Stomach (tissue), 9 donors: ENCODE measurements around the gene IL17RB. TPM values are rescaled to one million over a fixed set of nuclear protein-coding genes. Genes with fewer than 3 reads are reported as not detected.
A peak's percentile ranks its signal among the peaks of the same experiment; 100 is the strongest.

Experiments
- DNase-seq, 2 donors: peaks; one replicate each; pipeline versions ENCODE4 v3.0.0 to v3.0.0-alpha.2; 2013 to 2019
- H3K27ac ChIP-seq, 5 donors: fragments of 200-600 bp in 4 of 5; sonication (generic) in 4 of 5; one replicate each; pipeline ENCODE4 v1.5.1; 2013 to 2019; ENCODE audit warnings: mild to moderate bottlenecking in 1 of 5, moderate library complexity in 1 of 5
- H3K27me3 ChIP-seq, 3 donors: fragments of 200-600 bp; sonication (generic); one replicate each; pipeline ENCODE4 v1.5.1; 2017 to 2019; ENCODE audit warnings: mixed run types in 1 of 3
- H3K36me3 ChIP-seq, 4 donors: fragments of 200-600 bp; sonication (generic); 1 replicate in 3 of 4; 2 replicates in 1 of 4; pipeline ENCODE4 v1.5.1; 2016 to 2019
- H3K4me1 ChIP-seq, 4 donors: fragments of 200-600 bp; sonication (generic); one replicate each; pipeline ENCODE4 v1.5.1; 2016 to 2019
- H3K4me3 ChIP-seq, 4 donors: fragments of 200-600 bp; sonication (generic) in 3 of 4; one replicate each; pipeline ENCODE4 v1.5.1; 2016 to 2019; ENCODE audit warnings: mild to moderate bottlenecking in 1 of 4
- H3K9me3 ChIP-seq, 4 donors: fragments of 200-600 bp; sonication (generic); one replicate each; pipeline ENCODE4 v1.5.1; 2016 to 2019
- EP300 ChIP-seq: sonication (generic); formaldehyde crosslinking; IDR thresholded peaks from one replicate; pipeline ENCODE4 v1.6.1; 2017; ENCODE audit warnings: antibody characterized with exemption
- POLR2A ChIP-seq, 4 donors: fragments of 450-650 bp; IDR thresholded peaks; one replicate each; pipeline ENCODE4 v1.6.1; 2016; ENCODE audit warnings: antibody characterized with exemption in 4 of 4, control low read depth in 2 of 4, mild to moderate bottlenecking in 1 of 4, moderate library complexity in 1 of 4
- POLR2AphosphoS5 ChIP-seq, 3 donors: sonication (generic); formaldehyde crosslinking; IDR thresholded peaks; one replicate each; pipeline ENCODE4 v1.6.1; 2016; ENCODE audit warnings: antibody characterized with exemption in 3 of 3
- WGBS, 5 donors: extraction: QIAGEN DNeasy Blood & Tissue Kit in 3 of 5; methylation state at CpG; one replicate each; pipeline versions ENCODE4 v1.1.5 to v1.1.7; 2013 to 2018; 5-methylcytosine and 5-hydroxymethylcytosine counted together
- intact Hi-C: fragments of 100-400 bp; cut with DNase I; formaldehyde crosslinking; loops from one replicate; pipeline ENCODE4 v1.15.1; 2023; ENCODE audit warnings: low total_unique reads
- polyA plus RNA-seq, 3 donors: library from polyadenylated mRNA; stranded (reverse); fragments of 200-250 nt; gene quantifications; one replicate each; pipeline ENCODE4 v1.2.3, GENCODE V29; 2013
- total RNA-seq, 5 donors: library from RNA; depleted of rRNA; stranded (reverse); fragments of >200 nt; gene quantifications; one replicate each; pipeline versions ENCODE4 v1.1.0 to v1.2.3, GENCODE V29; 2014 to 2016
- TF ChIP-seq, protein P1 (sequence below), 7 experiments: fragments of 450-650 bp in 4 of 7; fragments of 200-600 bp in 3 of 7; sonication (generic) in 3 of 7; IDR thresholded peaks; one replicate each; pipeline ENCODE4 v1.5.1; 2016 to 2019; ENCODE audit warnings: antibody characterized with exemption in 7 of 7, control low read depth in 2 of 7, mild to moderate bottlenecking in 1 of 7
- donor health status: healthy with polysubstance abuse.
- donor health status: Bipolar disorder and iron deficiency.
- donor health status: healthy.

IL17RB gene
- total and polyA plus RNA-seq, 8 donors: 0.61 to 34.2 (median 3.5) TPM

DNA sequence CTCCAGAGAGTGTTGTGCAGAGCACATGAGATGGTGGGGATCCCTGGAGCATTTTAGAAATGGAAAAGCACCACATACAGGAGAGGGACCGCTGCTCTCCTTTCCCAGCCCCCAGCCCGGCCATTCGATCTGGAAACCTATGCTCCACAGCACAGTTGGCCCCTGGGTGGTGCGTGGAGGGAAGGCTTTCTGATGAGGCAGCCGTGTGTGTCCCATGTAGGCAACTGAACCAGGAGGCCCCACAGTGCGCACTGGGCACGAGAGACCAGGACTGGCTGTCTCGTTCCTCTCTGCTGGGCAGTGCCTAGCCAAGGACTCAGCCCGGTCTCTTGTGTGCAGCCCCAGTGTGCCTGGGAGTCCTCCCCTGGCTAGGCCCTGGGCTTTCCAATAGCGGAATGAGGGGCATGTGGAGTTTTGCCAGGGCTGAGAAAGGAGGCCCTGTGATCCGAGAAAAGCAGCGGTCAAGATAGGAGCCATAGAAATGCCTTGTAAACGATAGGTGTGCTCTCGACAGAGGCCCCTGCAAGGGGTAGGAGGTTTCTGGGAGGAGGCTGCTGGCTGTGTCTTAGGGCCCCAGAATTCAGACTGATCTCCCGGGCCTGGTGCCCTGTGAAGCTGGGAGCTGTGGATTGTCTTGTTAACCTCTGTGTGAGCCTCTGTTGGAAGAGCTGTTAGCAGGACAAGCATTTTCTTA is 39.1 kb upstream of the IL17RB start:
- 65 to 79% (median 67%) methylated on average over 10 to 15 of the region's 15 CpGs for WGBS, 5 donors
- no peaks in the 10 kb centered on the region for H3K36me3 ChIP-seq
- TF ChIP-seq EP300 (no peak), POLR2AphosphoS5 (IDR thresholded peaks at IDR 0.05) (no peak), POLR2A (IDR thresholded peaks at IDR 0.05) (no peak)
- TF ChIP-seq, protein P1, sequence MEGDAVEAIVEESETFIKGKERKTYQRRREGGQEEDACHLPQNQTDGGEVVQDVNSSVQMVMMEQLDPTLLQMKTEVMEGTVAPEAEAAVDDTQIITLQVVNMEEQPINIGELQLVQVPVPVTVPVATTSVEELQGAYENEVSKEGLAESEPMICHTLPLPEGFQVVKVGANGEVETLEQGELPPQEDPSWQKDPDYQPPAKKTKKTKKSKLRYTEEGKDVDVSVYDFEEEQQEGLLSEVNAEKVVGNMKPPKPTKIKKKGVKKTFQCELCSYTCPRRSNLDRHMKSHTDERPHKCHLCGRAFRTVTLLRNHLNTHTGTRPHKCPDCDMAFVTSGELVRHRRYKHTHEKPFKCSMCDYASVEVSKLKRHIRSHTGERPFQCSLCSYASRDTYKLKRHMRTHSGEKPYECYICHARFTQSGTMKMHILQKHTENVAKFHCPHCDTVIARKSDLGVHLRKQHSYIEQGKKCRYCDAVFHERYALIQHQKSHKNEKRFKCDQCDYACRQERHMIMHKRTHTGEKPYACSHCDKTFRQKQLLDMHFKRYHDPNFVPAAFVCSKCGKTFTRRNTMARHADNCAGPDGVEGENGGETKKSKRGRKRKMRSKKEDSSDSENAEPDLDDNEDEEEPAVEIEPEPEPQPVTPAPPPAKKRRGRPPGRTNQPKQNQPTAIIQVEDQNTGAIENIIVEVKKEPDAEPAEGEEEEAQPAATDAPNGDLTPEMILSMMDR (IDR thresholded peaks at IDR 0.05): no peak
- H3K4me3 ChIP-seq: no peak overlapping the region
- H3K9me3 ChIP-seq: no peaks in the 10 kb centered on the region
- DNase-seq: peak in 1 of 2 donors; percentile 32
- peaks cover 0 to 7% (median 0%) of the 10 kb centered on the region in 4 donors for H3K4me1 ChIP-seq
- no peak overlapping the region for H3K27ac ChIP-seq
- H3K27me3 ChIP-seq: no peaks in the 10 kb centered on the region
- intact Hi-C loops: no loop called here

DNA sequence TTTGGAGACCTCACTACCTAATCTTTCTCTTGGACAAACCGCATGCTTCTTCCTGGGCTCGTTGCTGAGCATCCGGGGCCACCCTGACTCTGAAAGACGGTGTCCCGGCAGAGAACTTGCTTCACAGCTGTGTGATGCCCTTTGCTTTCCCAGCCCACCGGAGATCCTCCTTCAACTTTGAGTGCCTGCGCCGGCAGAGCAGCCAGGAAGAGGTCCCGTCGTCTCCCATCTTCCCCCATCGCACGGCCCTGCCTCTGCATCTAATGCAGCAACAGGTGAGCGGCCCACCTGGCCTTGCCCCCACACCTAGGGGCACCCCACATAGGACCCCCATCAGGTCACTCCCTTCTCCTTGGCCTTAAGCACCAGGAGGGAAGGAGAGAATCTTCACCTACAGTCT is 37.9 kb upstream of the IL17RB start:
- Histone ChIP-seq H3K4me1 (peaks cover 0 to 7% (median 0%) of the 10 kb centered on the region in 4 donors), H3K27me3 (no peaks in the 10 kb centered on the region), H3K27ac (no peak overlapping the region), H3K36me3 (no peaks in the 10 kb centered on the region), H3K4me3 (no peak overlapping the region), H3K9me3 (no peaks in the 10 kb centered on the region)
- no peak for DNase-seq
- intact Hi-C loops: no loop called here
- 90 to 97% (median 96%) methylated on average over 13 of the region's 13 CpGs for WGBS, 5 donors
- TF ChIP-seq POLR2A (IDR thresholded peaks at IDR 0.05) (no peak), EP300 (no peak), POLR2AphosphoS5 (IDR thresholded peaks at IDR 0.05) (no peak)
- TF ChIP-seq, protein P1 (IDR thresholded peaks at IDR 0.05): no peak

- 78 to 84% (median 82%) methylated on average over 11 to 12 of the region's 12 CpGs for WGBS, 5 donors
- TF ChIP-seq POLR2A (IDR thresholded peaks at IDR 0.05) (no peak), POLR2AphosphoS5 (IDR thresholded peaks at IDR 0.05) (no peak), EP300 (no peak)
- TF ChIP-seq, protein P1 (IDR thresholded peaks at IDR 0.05): no peak
- DNase-seq: no peak
Measured at GRCh38 chr3:53809267-53809666, 37.1 kb upstream of the IL17RB start.

DNA sequence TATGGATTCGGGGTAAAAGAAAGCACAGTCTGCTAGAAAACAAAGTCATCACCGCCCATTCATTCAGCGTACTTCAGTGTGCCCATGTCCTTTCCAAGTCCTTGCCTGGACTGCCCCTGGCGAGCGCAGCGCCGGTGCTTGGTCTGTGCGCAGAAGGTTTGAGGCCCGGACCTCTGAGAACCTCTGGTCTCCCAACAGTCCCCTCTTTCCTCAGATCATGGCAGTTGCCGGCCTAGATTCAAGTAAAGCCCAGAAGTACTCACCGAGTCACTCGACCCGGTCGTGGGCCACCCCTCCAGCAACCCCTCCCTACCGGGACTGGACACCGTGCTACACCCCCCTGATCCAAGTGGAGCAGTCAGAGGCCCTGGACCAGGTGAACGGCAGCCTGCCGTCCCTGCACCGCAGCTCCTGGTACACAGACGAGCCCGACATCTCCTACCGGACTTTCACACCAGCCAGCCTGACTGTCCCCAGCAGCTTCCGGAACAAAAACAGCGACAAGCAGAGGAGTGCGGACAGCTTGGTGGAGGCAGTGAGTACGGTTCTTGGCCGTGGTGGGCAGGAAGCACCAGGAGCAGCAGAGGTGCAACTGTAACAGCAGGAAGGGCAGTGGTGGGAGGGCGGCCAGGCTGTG is 36.5 kb upstream of the IL17RB start:
- peaks cover 0 to 2% (median under 1%) of the 10 kb centered on the region in 4 donors for H3K36me3 ChIP-seq
- WGBS, 5 donors: 85 to 93% (median 88%) methylated on average over 22 to 28 of the region's 28 CpGs
- H3K27me3 ChIP-seq: no peaks in the 10 kb centered on the region
- H3K4me3 ChIP-seq: no peak overlapping the region
- no peaks in the 10 kb centered on the region for H3K9me3 ChIP-seq
- TF ChIP-seq EP300: no peak
- TF ChIP-seq, protein P1 (IDR thresholded peaks at IDR 0.05): no peak
- no peak for TF ChIP-seq POLR2AphosphoS5 (IDR thresholded peaks at IDR 0.05)
- no peak for TF ChIP-seq POLR2A (IDR thresholded peaks at IDR 0.05)
- no peak for DNase-seq
- H3K4me1 ChIP-seq: peaks cover 0 to 7% (median 0%) of the 10 kb centered on the region in 4 donors
- intact Hi-C loops: no loop called here
- H3K27ac ChIP-seq: no peak overlapping the region

More at GRCh38 chr3:53809267-53809666, 37.1 kb upstream of the IL17RB start:
- Histone ChIP-seq H3K9me3 (no peaks in the 10 kb centered on the region), H3K27ac (no peak overlapping the region), H3K4me3 (no peak overlapping the region), H3K4me1 (peaks cover 0 to 7% (median 0%) of the 10 kb centered on the region in 4 donors), H3K36me3 (no peaks in the 10 kb centered on the region), H3K27me3 (no peaks in the 10 kb centered on the region)
- intact Hi-C loops: no loop called here
